HL-60 (cell line): ENCODE data around the gene TMEM225B.

Experiments
- DNase-seq, 2 experiments: peaks; one replicate each; pipeline ENCODE4 v3.0.0-alpha.2; 2010 to 2020; ENCODE audit warnings: low read depth in 1 of 2, low spot score in 1 of 2
- H3K27ac ChIP-seq: fragments of 250-450 bp; sonication (Bioruptor Pico); replicated peaks from 2 replicates; pipeline ENCODE4 v1.5.1; 2020; ENCODE audit warnings: mild to moderate bottlenecking, moderate library complexity
- H3K27me3 ChIP-seq: fragments of 250-450 bp; sonication (Bioruptor Pico); 2 replicates; pipeline ENCODE4 v1.5.1; 2021; ENCODE audit warnings: mild to moderate bottlenecking, moderate library complexity; ENCODE audit not compliant: insufficient read depth, poor library complexity, severe bottlenecking
- H3K4me3 ChIP-seq: replicated peaks from 2 replicates; pipeline ENCODE4 v1.5.1; 2011; ENCODE audit warnings: mild to moderate bottlenecking, control low read depth, low read length; ENCODE audit not compliant: insufficient read depth
- CTCF ChIP-seq: IDR thresholded peaks from one replicate; pipeline ENCODE4 v1.5.1; 2011; ENCODE audit warnings: low read length, control low read depth, inconsistent platforms; ENCODE audit not compliant: insufficient read depth
- GABPA ChIP-seq: IDR thresholded peaks from 2 replicates; pipeline ENCODE4 v1.6.1; 2012; ENCODE audit warnings: low read depth
- POLR2AphosphoS5 ChIP-seq: IDR thresholded peaks from 2 replicates; pipeline ENCODE4 v1.6.1; 2012; ENCODE audit warnings: low read depth
- REST ChIP-seq: IDR thresholded peaks from 2 replicates; pipeline ENCODE4 v1.6.1; 2012; ENCODE audit warnings: low read depth; ENCODE audit not compliant: insufficient replicate concordance
- SPI1 ChIP-seq: IDR thresholded peaks from 2 replicates; pipeline ENCODE4 v1.6.1; 2012; ENCODE audit warnings: low read depth, mild to moderate bottlenecking, borderline replicate concordance

Gene TMEM225B

GRCh38 chr7:99619571-99620130 is 21.6 kb downstream of the TMEM225B start:
- no peaks in the 10 kb centered on the region for H3K27me3 ChIP-seq
- TF ChIP-seq REST = no peak
- TF ChIP-seq SPI1 = no peak
- no peak for TF ChIP-seq POLR2AphosphoS5
- no peak for TF ChIP-seq GABPA
- no peak for TF ChIP-seq CTCF
- no peak for DNase-seq
- H3K27ac ChIP-seq = no peak overlapping the region
- no peak overlapping the region for H3K4me3 ChIP-seq

DNA sequence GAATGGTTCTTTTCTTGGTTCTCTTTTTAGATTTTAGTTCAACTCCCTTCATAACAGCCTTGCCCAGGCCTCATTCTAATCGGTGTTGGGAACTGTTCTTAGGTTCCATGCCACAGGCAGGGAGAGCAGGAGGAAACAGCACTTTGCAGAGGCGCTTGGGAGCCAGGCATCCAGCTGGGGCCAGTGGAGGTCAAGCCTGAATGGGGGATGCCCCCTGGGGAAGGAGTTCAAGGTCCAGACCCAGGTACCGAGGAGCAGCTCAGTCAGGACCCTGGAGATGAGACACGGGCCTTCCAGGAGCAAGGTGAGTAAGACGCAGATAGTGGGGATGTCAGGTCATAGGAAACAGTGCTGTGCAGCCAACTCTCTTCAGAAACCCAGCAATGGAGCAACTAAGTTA is 23.2 kb downstream of the TMEM225B start:
- Histone ChIP-seq H3K27ac (no peak overlapping the region), H3K27me3 (no peaks in the 10 kb centered on the region), H3K4me3 (no peak overlapping the region)
- no peak for DNase-seq
- TF ChIP-seq REST = no peak
- TF ChIP-seq SPI1 = no peak
- no peak for TF ChIP-seq CTCF
- no peak for TF ChIP-seq GABPA
- no peak for TF ChIP-seq POLR2AphosphoS5

DNA sequence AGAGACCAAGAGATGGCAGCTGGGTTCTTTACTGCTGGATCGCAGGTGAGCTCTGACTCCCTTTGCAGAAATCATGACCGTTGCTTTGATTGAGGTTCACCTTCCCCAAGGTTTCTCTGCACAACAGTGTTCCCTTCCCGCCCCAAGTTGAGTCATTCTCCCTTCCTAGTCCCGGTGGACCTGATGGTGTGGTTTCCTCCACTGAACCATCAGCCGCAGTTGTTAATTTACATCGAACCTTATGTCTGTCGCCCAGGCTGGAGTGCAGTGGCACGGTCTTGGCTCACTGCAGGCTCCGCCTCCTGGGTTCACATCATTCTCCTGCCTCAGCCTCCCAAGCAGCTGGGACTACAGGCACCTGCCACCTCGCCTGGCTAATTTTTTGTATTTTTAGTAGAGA is 24.5 kb downstream of the TMEM225B start:
- no peaks in the 10 kb centered on the region for H3K27me3 ChIP-seq
- no peak for TF ChIP-seq GABPA
- TF ChIP-seq POLR2AphosphoS5 = no peak
- no peak for TF ChIP-seq CTCF
- TF ChIP-seq SPI1 = no peak
- no peak for TF ChIP-seq REST
- DNase-seq = no peak
- H3K4me3 ChIP-seq = no peak overlapping the region
- H3K27ac ChIP-seq = peak overlapping the region; percentile 84; the same call in 1 of the 2 replicates
